HepG2 (cell line): Measurements from ENCODE around the gene SMC1B. TPM values are rescaled to one million over a fixed set of nuclear protein-coding genes. Genes with fewer than 3 reads are reported as not detected.

Experiments
- BORCS8-MEF2B ChIP-seq: sonication (generic); formaldehyde crosslinking; IDR thresholded peaks from 2 replicates; pipeline ENCODE4 v1.8.0; 2022; ENCODE audit warnings: mild to moderate bottlenecking, missing genetic modification reagents
- HDAC6 ChIP-seq: fragments of 200-600 bp; sonication (generic); IDR thresholded peaks from 2 replicates; pipeline ENCODE4 v1.7.0; 2017; ENCODE audit warnings: mild to moderate bottlenecking, antibody characterized with exemption, low read length, low read depth
- KAT2B ChIP-seq: fragments of 150-350 bp; IDR thresholded peaks from 2 replicates; pipeline ENCODE4 v1.6.1; 2014; ENCODE audit warnings: low read depth, low read length, borderline replicate concordance
- POGZ ChIP-seq: sonication (generic); formaldehyde crosslinking; IDR thresholded peaks from 2 replicates; pipeline ENCODE4 v1.4.0; 2020; ENCODE audit warnings: mild to moderate bottlenecking, missing genetic modification reagents
- RORA ChIP-seq: sonication (generic); formaldehyde crosslinking; IDR thresholded peaks from 2 replicates; pipeline ENCODE4 v1.5.0; 2020; ENCODE audit warnings: mild to moderate bottlenecking, missing genetic modification reagents, moderate library complexity
- YEATS2 ChIP-seq: sonication (generic); formaldehyde crosslinking; IDR thresholded peaks from 2 replicates; pipeline ENCODE4 v1.4.0; 2020; ENCODE audit warnings: missing genetic modification reagents, borderline replicate concordance
- ZMAT3 ChIP-seq: sonication (generic); formaldehyde crosslinking; conservative IDR thresholded peaks from 2 replicates; pipeline ENCODE4 v1.7.0; 2021; ENCODE audit warnings: missing genetic modification reagents
- ZNF563 ChIP-seq: sonication (generic); formaldehyde crosslinking; IDR thresholded peaks from 2 replicates; pipeline ENCODE4 v1.8.0; 2022; ENCODE audit warnings: mild to moderate bottlenecking, moderate library complexity, missing genetic modification reagents
- ZNF605 ChIP-seq: sonication (generic); formaldehyde crosslinking; IDR thresholded peaks from 2 replicates; pipeline ENCODE4 v1.8.0; 2022; ENCODE audit warnings: mild to moderate bottlenecking, missing genetic modification reagents
- polyA plus RNA-seq, 8 experiments: library from polyadenylated mRNA; depleted of rRNA in 3 of 8; stranded (reverse) in 7 of 8; unstranded in 1 of 8; fragments of >200 nt; fragmentation: Illumina TruSeq in 4 of 8; extraction: Trizol in 4 of 8; gene quantifications; 2 replicates each; pipeline versions ENCODE4 v1.2.1 to v1.2.3, GENCODE V29; 2011 to 2016; ENCODE audit warnings: low read depth in 4 of 8, missing spikeins in 1 of 8, mixed read lengths in 1 of 8; ENCODE audit not compliant: insufficient read depth in 1 of 8
- total RNA-seq, 5 experiments: library from RNA; depleted of rRNA; stranded (reverse); fragments of >200 nt; fragmentation: Illumina TruSeq; extraction: Trizol; gene quantifications; 2 replicates each; pipeline ENCODE4 v1.2.3, GENCODE V29; 2016; ENCODE audit warnings: low read depth in 1 of 5
- TF ChIP-seq, protein P1 (sequence below): sonication (generic); formaldehyde crosslinking; IDR thresholded peaks from 2 replicates; pipeline ENCODE4 v1.5.0; 2020; ENCODE audit warnings: mild to moderate bottlenecking, missing genetic modification reagents
- TF ChIP-seq, protein P2 (sequence below): sonication (generic); formaldehyde crosslinking; IDR thresholded peaks from 2 replicates; pipeline ENCODE4 v1.5.0; 2020; ENCODE audit warnings: missing genetic modification reagents
- TF ChIP-seq, protein P3 (sequence below): sonication (generic); formaldehyde crosslinking; IDR thresholded peaks from 2 replicates; pipeline ENCODE4 v1.4.0; 2020; ENCODE audit warnings: missing genetic modification reagents, borderline replicate concordance
- TF ChIP-seq, protein P4 (sequence below): sonication (generic); formaldehyde crosslinking; IDR thresholded peaks from 2 replicates; pipeline ENCODE4 v1.5.0; 2020; ENCODE audit warnings: missing genetic modification reagents
- TF ChIP-seq, protein P5 (sequence below): sonication (generic); formaldehyde crosslinking; IDR thresholded peaks from 2 replicates; pipeline ENCODE4 v1.5.0; 2020; ENCODE audit warnings: missing genetic modification reagents
- TF ChIP-seq, protein P6 (sequence below): sonication (generic); formaldehyde crosslinking; IDR thresholded peaks from 2 replicates; pipeline ENCODE4 v1.8.0; 2022; ENCODE audit warnings: missing genetic modification reagents, mild to moderate bottlenecking, borderline replicate concordance

The SMC1B gene
- total and polyA plus RNA-seq, 2 of the 13 experiments (the other 11 are each of a cell fraction or from before 2014, with no cell fraction given), result not detected

DNA sequence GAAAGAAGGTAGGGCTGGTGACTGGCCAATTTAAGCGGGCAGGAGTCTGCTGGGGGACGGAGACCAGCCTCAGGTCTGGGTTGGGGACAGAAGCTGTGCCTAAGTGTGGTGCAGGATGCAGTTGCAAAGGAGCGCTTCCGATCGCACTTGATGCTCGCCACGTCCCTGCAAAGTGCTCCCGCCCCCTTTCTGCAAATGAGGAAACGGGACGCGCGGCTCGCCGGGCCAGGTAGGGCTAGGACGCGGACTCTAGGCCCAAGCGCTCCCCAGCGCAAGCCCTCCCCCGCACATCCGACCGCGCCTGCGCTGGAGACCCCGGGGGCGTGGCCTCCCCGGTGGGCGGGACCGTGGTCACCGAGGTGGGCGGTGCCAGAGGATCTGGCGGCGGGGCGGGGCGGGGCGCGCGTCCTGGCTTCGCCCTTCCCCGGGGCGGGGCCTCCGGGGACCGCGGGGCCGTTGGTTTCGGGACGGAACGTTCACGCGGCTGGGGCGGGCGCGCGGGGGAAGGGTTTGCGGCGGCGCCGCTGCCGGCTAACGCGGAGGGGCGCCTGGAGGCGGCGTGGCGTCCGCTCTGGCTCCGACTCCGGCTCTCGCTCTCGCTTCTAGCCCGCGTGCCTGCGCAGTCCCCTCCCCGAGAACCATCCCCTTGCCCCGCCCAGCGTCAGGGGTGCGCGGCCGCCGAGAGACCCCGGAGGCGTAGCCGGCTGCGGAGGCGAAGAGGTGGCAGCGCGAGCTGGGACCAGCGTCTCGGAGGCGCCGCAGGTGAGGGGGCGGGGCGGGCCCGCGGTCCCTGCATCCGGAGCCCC, 103.8 kb downstream of the SMC1B start, which contains the start of gene FAM118A (continued):
- TF ChIP-seq KAT2B (no peak), YEATS2 (CRISPR knock-in tag) (peak; percentile 38; the same call in 1 of the 2 replicates), ZNF605 (CRISPR knock-in tag) (no peak), BORCS8-MEF2B (CRISPR knock-in tag) (peak; percentile 69), HDAC6 (no peak), ZNF563 (CRISPR knock-in tag) (peak; percentile 40; the same call in 1 of the 2 replicates), RORA (CRISPR knock-in tag) (no peak), POGZ (CRISPR knock-in tag) (peak; percentile 87), ZMAT3 (0 out of 2 replicates have a peak, but pooled peaks have one; percentile 65)
- TF ChIP-seq, protein P1, sequence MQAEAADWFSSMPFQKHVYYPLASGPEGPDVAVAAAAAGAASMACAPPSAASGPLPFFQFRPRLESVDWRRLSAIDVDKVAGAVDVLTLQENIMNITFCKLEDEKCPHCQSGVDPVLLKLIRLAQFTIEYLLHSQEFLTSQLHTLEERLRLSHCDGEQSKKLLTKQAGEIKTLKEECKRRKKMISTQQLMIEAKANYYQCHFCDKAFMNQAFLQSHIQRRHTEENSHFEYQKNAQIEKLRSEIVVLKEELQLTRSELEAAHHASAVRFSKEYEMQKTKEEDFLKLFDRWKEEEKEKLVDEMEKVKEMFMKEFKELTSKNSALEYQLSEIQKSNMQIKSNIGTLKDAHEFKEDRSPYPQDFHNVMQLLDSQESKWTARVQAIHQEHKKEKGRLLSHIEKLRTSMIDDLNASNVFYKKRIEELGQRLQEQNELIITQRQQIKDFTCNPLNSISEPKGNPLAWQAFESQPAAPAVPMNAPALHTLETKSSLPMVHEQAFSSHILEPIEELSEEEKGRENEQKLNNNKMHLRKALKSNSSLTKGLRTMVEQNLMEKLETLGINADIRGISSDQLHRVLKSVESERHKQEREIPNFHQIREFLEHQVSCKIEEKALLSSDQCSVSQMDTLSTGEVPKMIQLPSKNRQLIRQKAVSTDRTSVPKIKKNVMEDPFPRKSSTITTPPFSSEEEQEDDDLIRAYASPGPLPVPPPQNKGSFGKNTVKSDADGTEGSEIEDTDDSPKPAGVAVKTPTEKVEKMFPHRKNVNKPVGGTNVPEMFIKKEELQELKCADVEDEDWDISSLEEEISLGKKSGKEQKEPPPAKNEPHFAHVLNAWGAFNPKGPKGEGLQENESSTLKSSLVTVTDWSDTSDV (CRISPR knock-in tag), result no peak
- TF ChIP-seq, protein P2, sequence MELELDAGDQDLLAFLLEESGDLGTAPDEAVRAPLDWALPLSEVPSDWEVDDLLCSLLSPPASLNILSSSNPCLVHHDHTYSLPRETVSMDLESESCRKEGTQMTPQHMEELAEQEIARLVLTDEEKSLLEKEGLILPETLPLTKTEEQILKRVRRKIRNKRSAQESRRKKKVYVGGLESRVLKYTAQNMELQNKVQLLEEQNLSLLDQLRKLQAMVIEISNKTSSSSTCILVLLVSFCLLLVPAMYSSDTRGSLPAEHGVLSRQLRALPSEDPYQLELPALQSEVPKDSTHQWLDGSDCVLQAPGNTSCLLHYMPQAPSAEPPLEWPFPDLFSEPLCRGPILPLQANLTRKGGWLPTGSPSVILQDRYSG (CRISPR knock-in tag), result no peak; the same call in 1 of the 2 replicates
- TF ChIP-seq, protein P3, sequence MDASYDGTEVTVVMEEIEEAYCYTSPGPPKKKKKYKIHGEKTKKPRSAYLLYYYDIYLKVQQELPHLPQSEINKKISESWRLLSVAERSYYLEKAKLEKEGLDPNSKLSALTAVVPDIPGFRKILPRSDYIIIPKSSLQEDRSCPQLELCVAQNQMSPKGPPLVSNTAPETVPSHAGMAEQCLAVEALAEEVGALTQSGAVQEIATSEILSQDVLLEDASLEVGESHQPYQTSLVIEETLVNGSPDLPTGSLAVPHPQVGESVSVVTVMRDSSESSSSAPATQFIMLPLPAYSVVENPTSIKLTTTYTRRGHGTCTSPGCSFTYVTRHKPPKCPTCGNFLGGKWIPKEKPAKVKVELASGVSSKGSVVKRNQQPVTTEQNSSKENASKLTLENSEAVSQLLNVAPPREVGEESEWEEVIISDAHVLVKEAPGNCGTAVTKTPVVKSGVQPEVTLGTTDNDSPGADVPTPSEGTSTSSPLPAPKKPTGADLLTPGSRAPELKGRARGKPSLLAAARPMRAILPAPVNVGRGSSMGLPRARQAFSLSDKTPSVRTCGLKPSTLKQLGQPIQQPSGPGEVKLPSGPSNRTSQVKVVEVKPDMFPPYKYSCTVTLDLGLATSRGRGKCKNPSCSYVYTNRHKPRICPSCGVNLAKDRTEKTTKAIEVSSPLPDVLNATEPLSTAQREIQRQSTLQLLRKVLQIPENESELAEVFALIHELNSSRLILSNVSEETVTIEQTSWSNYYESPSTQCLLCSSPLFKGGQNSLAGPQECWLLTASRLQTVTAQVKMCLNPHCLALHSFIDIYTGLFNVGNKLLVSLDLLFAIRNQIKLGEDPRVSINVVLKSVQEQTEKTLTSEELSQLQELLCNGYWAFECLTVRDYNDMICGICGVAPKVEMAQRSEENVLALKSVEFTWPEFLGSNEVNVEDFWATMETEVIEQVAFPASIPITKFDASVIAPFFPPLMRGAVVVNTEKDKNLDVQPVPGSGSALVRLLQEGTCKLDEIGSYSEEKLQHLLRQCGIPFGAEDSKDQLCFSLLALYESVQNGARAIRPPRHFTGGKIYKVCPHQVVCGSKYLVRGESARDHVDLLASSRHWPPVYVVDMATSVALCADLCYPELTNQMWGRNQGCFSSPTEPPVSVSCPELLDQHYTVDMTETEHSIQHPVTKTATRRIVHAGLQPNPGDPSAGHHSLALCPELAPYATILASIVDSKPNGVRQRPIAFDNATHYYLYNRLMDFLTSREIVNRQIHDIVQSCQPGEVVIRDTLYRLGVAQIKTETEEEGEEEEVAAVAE, result 0 out of 2 replicates have a peak, but pooled peaks have one; percentile 19
- TF ChIP-seq, protein P4, sequence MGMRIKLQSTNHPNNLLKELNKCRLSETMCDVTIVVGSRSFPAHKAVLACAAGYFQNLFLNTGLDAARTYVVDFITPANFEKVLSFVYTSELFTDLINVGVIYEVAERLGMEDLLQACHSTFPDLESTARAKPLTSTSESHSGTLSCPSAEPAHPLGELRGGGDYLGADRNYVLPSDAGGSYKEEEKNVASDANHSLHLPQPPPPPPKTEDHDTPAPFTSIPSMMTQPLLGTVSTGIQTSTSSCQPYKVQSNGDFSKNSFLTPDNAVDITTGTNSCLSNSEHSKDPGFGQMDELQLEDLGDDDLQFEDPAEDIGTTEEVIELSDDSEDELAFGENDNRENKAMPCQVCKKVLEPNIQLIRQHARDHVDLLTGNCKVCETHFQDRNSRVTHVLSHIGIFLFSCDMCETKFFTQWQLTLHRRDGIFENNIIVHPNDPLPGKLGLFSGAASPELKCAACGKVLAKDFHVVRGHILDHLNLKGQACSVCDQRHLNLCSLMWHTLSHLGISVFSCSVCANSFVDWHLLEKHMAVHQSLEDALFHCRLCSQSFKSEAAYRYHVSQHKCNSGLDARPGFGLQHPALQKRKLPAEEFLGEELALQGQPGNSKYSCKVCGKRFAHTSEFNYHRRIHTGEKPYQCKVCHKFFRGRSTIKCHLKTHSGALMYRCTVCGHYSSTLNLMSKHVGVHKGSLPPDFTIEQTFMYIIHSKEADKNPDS (CRISPR knock-in tag), result no peak; the same call in 1 of the 2 replicates
- TF ChIP-seq, protein P5, sequence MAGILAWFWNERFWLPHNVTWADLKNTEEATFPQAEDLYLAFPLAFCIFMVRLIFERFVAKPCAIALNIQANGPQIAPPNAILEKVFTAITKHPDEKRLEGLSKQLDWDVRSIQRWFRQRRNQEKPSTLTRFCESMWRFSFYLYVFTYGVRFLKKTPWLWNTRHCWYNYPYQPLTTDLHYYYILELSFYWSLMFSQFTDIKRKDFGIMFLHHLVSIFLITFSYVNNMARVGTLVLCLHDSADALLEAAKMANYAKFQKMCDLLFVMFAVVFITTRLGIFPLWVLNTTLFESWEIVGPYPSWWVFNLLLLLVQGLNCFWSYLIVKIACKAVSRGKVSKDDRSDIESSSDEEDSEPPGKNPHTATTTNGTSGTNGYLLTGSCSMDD, result no peak
- TF ChIP-seq, protein P6, sequence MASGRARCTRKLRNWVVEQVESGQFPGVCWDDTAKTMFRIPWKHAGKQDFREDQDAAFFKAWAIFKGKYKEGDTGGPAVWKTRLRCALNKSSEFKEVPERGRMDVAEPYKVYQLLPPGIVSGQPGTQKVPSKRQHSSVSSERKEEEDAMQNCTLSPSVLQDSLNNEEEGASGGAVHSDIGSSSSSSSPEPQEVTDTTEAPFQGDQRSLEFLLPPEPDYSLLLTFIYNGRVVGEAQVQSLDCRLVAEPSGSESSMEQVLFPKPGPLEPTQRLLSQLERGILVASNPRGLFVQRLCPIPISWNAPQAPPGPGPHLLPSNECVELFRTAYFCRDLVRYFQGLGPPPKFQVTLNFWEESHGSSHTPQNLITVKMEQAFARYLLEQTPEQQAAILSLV (CRISPR knock-in tag), result no peak; the same call in 1 of the 2 replicates
